Endothelial cell of umbilical vein (primary cell): ENCODE data around the gene SELENOM.

Source experiments
- CTCF ChIP-seq, 2 donors: IDR thresholded peaks; 1 replicate in 1 of 2; 2 replicates in 1 of 2; pipeline ENCODE4 v1.5.1; 2011; ENCODE audit warnings: low read length in 2 of 2, mild to moderate bottlenecking in 2 of 2, moderate library complexity in 2 of 2, control low read depth in 1 of 2, inconsistent platforms in 1 of 2, low read depth in 1 of 2; ENCODE audit not compliant: insufficient read depth in 1 of 2; ENCODE audit errors: extremely low read depth in 1 of 2
- EZH2 ChIP-seq: IDR thresholded peaks from 2 replicates; pipeline ENCODE4 v1.6.1; 2012; ENCODE audit warnings: borderline replicate concordance, low read depth, mild to moderate bottlenecking, moderate library complexity, low read length, inconsistent platforms; ENCODE audit not compliant: severe bottlenecking
- FOS ChIP-seq: IDR thresholded peaks from 2 replicates; pipeline ENCODE4 v1.6.1; 2011; ENCODE audit warnings: mild to moderate bottlenecking, low read length, moderate library complexity, borderline replicate concordance; ENCODE audit not compliant: insufficient read depth
- GATA2 ChIP-seq: IDR thresholded peaks from 2 replicates; pipeline ENCODE4 v1.7.0; 2011; ENCODE audit warnings: low read depth, mild to moderate bottlenecking, moderate library complexity, mixed read lengths, low read length; ENCODE audit not compliant: insufficient read length, insufficient read depth
- JUN ChIP-seq: IDR thresholded peaks from 2 replicates; pipeline ENCODE4 v1.6.1; 2011; ENCODE audit warnings: borderline replicate concordance, low read depth; ENCODE audit not compliant: insufficient read length, insufficient read depth
- MYC ChIP-seq: IDR thresholded peaks from one replicate; pipeline ENCODE4 v1.6.1; 2011; ENCODE audit warnings: mild to moderate bottlenecking, low read depth, low read length
- POLR2A ChIP-seq: IDR thresholded peaks from 2 replicates; pipeline ENCODE4 v1.6.1; 2012; ENCODE audit warnings: low read depth, mild to moderate bottlenecking, control low read depth, low read length
- POLR2AphosphoS5 ChIP-seq: IDR thresholded peaks from 2 replicates; pipeline ENCODE4 v1.6.1; 2012; ENCODE audit warnings: low read depth, mild to moderate bottlenecking, control low read depth, low read length, moderate library complexity; ENCODE audit not compliant: insufficient read depth
- TF ChIP-seq, protein P1 (sequence below): IDR thresholded peaks from 2 replicates; pipeline ENCODE4 v1.6.1; 2011; ENCODE audit not compliant: insufficient read depth, insufficient read length

- peak; percentile 56 to 82 for TF ChIP-seq CTCF (IDR thresholded peaks at IDR 0.05; ENCODE audit: extremely low read depth in 1 of 2, insufficient read depth in 1 of 2, low read depth in 1 of 2, low read length in 2 of 2)
- TF ChIP-seq POLR2AphosphoS5 = no peak
- no peak for TF ChIP-seq EZH2
- TF ChIP-seq GATA2 = no peak
- TF ChIP-seq POLR2A = peak; percentile 5
- TF ChIP-seq, protein P1, sequence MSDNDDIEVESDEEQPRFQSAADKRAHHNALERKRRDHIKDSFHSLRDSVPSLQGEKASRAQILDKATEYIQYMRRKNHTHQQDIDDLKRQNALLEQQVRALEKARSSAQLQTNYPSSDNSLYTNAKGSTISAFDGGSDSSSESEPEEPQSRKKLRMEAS = no peak
- TF ChIP-seq MYC = no peak
- TF ChIP-seq JUN = no peak
- no peak for TF ChIP-seq FOS
Observed at GRCh38 chr22:31082606-31083376, 24.6 kb downstream of the SELENOM start.
